HepG2 (cell line): Measurements from ENCODE around the gene CDK11A. TPM values are rescaled to one million over a fixed set of nuclear protein-coding genes. Genes with fewer than 3 reads are reported as not detected.
A peak's percentile ranks its signal among the peaks of the same experiment; 100 is the strongest.

Source experiments
- ATAC-seq: fragments of 200-7000 bp; cut with Tn5 transposase; 3 replicates; pipeline ENCODE4 v1.9.1; 2020; ENCODE audit warnings: mild to moderate bottlenecking, moderate library complexity
- BruUV-seq: library from RNA; stranded (reverse); fragments of 400-500 nt; replicated peaks from 2 replicates; lab custom pipeline; 2021; lab: Mats Ljungman, UMichigan
- CTCF ChIA-PET: fragments of 300-600 bp; formaldehyde crosslinking; extraction: SDS; loops from one replicate; lab custom pipeline; 2021; ENCODE audit warnings: low total read pairs, inconsistent platforms, low intra/inter-chr PET ratio; lab: Yijun Ruan, JAX
- POLR2A ChIA-PET: fragments of 350-600 bp; sonication (Branson Sonifier 250); formaldehyde crosslinking; loops from one replicate; lab custom pipeline; 2020; ENCODE audit warnings: antibody characterized with exemption, inconsistent platforms; lab: Yijun Ruan, JAX
- DNase-seq: peaks from one replicate; pipeline ENCODE4 v3.0.0-alpha.2; 2015; ENCODE audit warnings: low spot score
- FAIRE-seq: peaks from 3 replicates; lab custom pipeline; 2011; peaks lifted over from hg19 to GRCh38; lab: Jason Lieb, UNC
- H2AFZ ChIP-seq: one replicate; pipeline ENCODE4 v1.6.1; 2011; ENCODE audit warnings: low read length, inconsistent platforms
- H3K27ac ChIP-seq: fragments of 300-600 bp; 3 replicates; pipeline ENCODE4 v1.8.0; 2011; ENCODE audit warnings: mixed run types, mild to moderate bottlenecking, mixed read lengths, low read length, inconsistent platforms; ENCODE audit not compliant: insufficient read depth; ENCODE audit errors: extremely low read length
- H3K27me3 ChIP-seq, 2 experiments: fragments of 200-600 bp in 1 of 2; 2 replicates in 1 of 2; 3 replicates in 1 of 2; pipeline versions ENCODE4 v1.6.0 to v1.8.0; 2011; ENCODE audit warnings: low read length in 2 of 2, mild to moderate bottlenecking in 2 of 2, moderate library complexity in 2 of 2, inconsistent platforms in 1 of 2; ENCODE audit not compliant: insufficient read depth in 2 of 2, control insufficient read depth in 1 of 2
- H3K36me3 ChIP-seq, 2 experiments: fragments of 200-600 bp in 1 of 2; replicated peaks in 1 of 2; 2 replicates in 1 of 2; 3 replicates in 1 of 2; pipeline versions ENCODE4 v1.5.1 to v1.8.0; 2011; ENCODE audit warnings: low read length in 2 of 2, inconsistent platforms in 1 of 2; ENCODE audit not compliant: insufficient read depth in 2 of 2, control insufficient read depth in 1 of 2
- H3K4me1 ChIP-seq: 2 replicates; pipeline ENCODE4 v1.5.1; 2012; ENCODE audit warnings: low read length, inconsistent platforms; ENCODE audit not compliant: insufficient read depth
- H3K4me2 ChIP-seq: 2 replicates; pipeline ENCODE4 v1.6.0; 2011; ENCODE audit warnings: low read depth, low read length, inconsistent platforms
- H3K4me3 ChIP-seq, 3 experiments: fragments of 200-600 bp in 1 of 3; sonication (generic), shearing (Covaris generic) in 1 of 3; replicated peaks in 1 of 3; 2 replicates each; pipeline ENCODE4 v1.5.1; 2011 to 2016; ENCODE audit warnings: low read length in 3 of 3, inconsistent platforms in 2 of 3, low read depth in 2 of 3, mild to moderate bottlenecking in 2 of 3, control low read depth in 1 of 3, mixed read lengths in 1 of 3; ENCODE audit not compliant: insufficient read depth in 1 of 3
- H3K79me2 ChIP-seq: one replicate; pipeline ENCODE4 v1.6.1; 2011; ENCODE audit warnings: low read length, inconsistent platforms; ENCODE audit not compliant: insufficient read depth
- H3K9ac ChIP-seq: 2 replicates; pipeline ENCODE4 v1.6.0; 2011; ENCODE audit warnings: mild to moderate bottlenecking, low read depth, low read length, inconsistent platforms; ENCODE audit not compliant: insufficient read depth
- H3K9me3 ChIP-seq: 2 replicates; pipeline ENCODE4 v1.5.1; 2012; ENCODE audit warnings: mild to moderate bottlenecking, low read length
- H4K20me1 ChIP-seq: 2 replicates; pipeline ENCODE4 v1.6.0; 2011; ENCODE audit warnings: inconsistent platforms, mild to moderate bottlenecking, low read length, moderate library complexity; ENCODE audit not compliant: insufficient read depth
- CEBPB ChIP-seq: IDR thresholded peaks from 2 replicates; pipeline ENCODE4 v1.6.1; 2011; ENCODE audit warnings: low read depth, low read length, improper control_type of control experiment, borderline replicate concordance
- HNRNPL ChIP-seq: fragments of 200-400 bp; formaldehyde crosslinking; IDR thresholded peaks from 2 replicates; pipeline ENCODE4 v1.6.1; 2017; ENCODE audit warnings: mild to moderate bottlenecking, low read depth, low read length
- NKX3-1 ChIP-seq: sonication (generic); formaldehyde crosslinking; IDR thresholded peaks from 2 replicates; pipeline ENCODE4 v1.5.0; 2020; ENCODE audit warnings: missing genetic modification reagents
- PAX8 ChIP-seq: sonication (generic); formaldehyde crosslinking; IDR thresholded peaks from 2 replicates; pipeline ENCODE4 v1.8.0; 2022; ENCODE audit warnings: mild to moderate bottlenecking, missing genetic modification reagents, borderline replicate concordance
- PRDM10 ChIP-seq: sonication (generic); formaldehyde crosslinking; IDR thresholded peaks from 2 replicates; pipeline ENCODE4 v1.4.0; 2020; ENCODE audit warnings: low read depth, missing genetic modification reagents
- SOX13 ChIP-seq, 3 experiments: fragments of 450-650 bp in 1 of 3; sonication (generic) in 1 of 3; formaldehyde crosslinking in 1 of 3; IDR thresholded peaks in 2 of 3; conservative IDR thresholded peaks in 1 of 3; 2 replicates each; pipeline versions ENCODE4 v1.5.0 to v1.6.1; 2016 to 2020; ENCODE audit warnings: antibody characterized with exemption in 1 of 3, mild to moderate bottlenecking in 1 of 3, missing compliant biosample characterization in 1 of 3, missing genetic modification reagents in 1 of 3, moderate library complexity in 1 of 3
- ZBTB33 ChIP-seq: sonication (generic); formaldehyde crosslinking; IDR thresholded peaks from 2 replicates; pipeline ENCODE4 v1.4.0; 2020; ENCODE audit warnings: missing genetic modification reagents
- ZNF790 ChIP-seq: sonication (generic); formaldehyde crosslinking; IDR thresholded peaks from 2 replicates; pipeline ENCODE4 v1.8.0; 2022; ENCODE audit warnings: missing genetic modification reagents, mild to moderate bottlenecking, borderline replicate concordance
- ZSCAN9 ChIP-seq: IDR thresholded peaks from 2 replicates; pipeline ENCODE4 v1.6.1; 2016; ENCODE audit warnings: borderline replicate concordance
- WGBS: methylation state at CpG from one replicate; pipeline ENCODE4 v1.1.6; 2017; ENCODE audit warnings: low lambda C conversion rate; 5-methylcytosine and 5-hydroxymethylcytosine counted together
- in situ Hi-C: cut with HindIII; loops from 2 replicates; pipeline ENCODE4 v1.10.0; 2017; ENCODE audit warnings: low pct_unique_long_range_greater_than_20kb; ENCODE audit not compliant: extremely low pct_ligation_motif_present
- intact Hi-C: fragments of 100-400 bp; cut with micrococcal nuclease; formaldehyde crosslinking; loops from one replicate; pipeline ENCODE4 v1.10.0; 2022; ENCODE audit not compliant: unreplicated experiment
- polyA plus RNA-seq, 8 experiments: library from polyadenylated mRNA; depleted of rRNA in 3 of 8; stranded (reverse) in 7 of 8; unstranded in 1 of 8; fragments of >200 nt; fragmentation: Illumina TruSeq in 4 of 8; extraction: Trizol in 4 of 8; gene quantifications; 2 replicates each; pipeline versions ENCODE4 v1.2.1 to v1.2.3, GENCODE V29; 2011 to 2016; ENCODE audit warnings: low read depth in 4 of 8, missing spikeins in 1 of 8, mixed read lengths in 1 of 8; ENCODE audit not compliant: insufficient read depth in 1 of 8
- total RNA-seq, 5 experiments: library from RNA; depleted of rRNA; stranded (reverse); fragments of >200 nt; fragmentation: Illumina TruSeq; extraction: Trizol; gene quantifications; 2 replicates each; pipeline ENCODE4 v1.2.3, GENCODE V29; 2016; ENCODE audit warnings: low read depth in 1 of 5

The CDK11A gene
- total and polyA plus RNA-seq, 2 of the 13 experiments (the other 11 are each of a cell fraction or from before 2014, with no cell fraction given): 11.2 to 17.9 TPM

GRCh38 chr1:1764876-1765470, 40.8 kb upstream of the CDK11A start:
- H3K9me3 ChIP-seq: 0 out of 2 replicates have a peak, but pooled peaks cover 1% of the 10 kb centered on the region
- peaks cover 25% of the 10 kb centered on the region for H3K4me1 ChIP-seq
- TF ChIP-seq SOX13 (IDR thresholded peaks at IDR 0.05) (no peak), SOX13 (CRISPR knock-in tag; conservative IDR thresholded peaks at IDR 0.05 in 1 of 2, IDR thresholded peaks at IDR 0.05 in 1 of 2) (no peak), ZNF790 (CRISPR knock-in tag) (no peak), PAX8 (CRISPR knock-in tag) (no peak)
- POLR2A ChIA-PET: no interaction called here
- CTCF ChIA-PET: no interaction called here
- WGBS: 94% methylated on average over 22 of the region's 23 CpGs
- no peak for DNase-seq
- no peak for FAIRE-seq
- H3K9ac ChIP-seq: no peak overlapping the region
- H3K27me3 ChIP-seq: no peaks in the 10 kb centered on the region
- no peak overlapping the region for H3K4me3 ChIP-seq
- intact Hi-C loops (no loop called here), in situ Hi-C loops (no loop called here)
- ATAC-seq: no peak
- no peaks in the 10 kb centered on the region for H4K20me1 ChIP-seq
- BruUV-seq: no TSS peak
- peaks cover 28 to 47% of the 10 kb centered on the region in 2 experiments for H3K36me3 ChIP-seq
- H3K27ac ChIP-seq: no peak overlapping the region
- no peak overlapping the region for H2AFZ ChIP-seq
- peaks cover 38% of the 10 kb centered on the region for H3K79me2 ChIP-seq
- H3K4me2 ChIP-seq: no peak overlapping the region

DNA sequence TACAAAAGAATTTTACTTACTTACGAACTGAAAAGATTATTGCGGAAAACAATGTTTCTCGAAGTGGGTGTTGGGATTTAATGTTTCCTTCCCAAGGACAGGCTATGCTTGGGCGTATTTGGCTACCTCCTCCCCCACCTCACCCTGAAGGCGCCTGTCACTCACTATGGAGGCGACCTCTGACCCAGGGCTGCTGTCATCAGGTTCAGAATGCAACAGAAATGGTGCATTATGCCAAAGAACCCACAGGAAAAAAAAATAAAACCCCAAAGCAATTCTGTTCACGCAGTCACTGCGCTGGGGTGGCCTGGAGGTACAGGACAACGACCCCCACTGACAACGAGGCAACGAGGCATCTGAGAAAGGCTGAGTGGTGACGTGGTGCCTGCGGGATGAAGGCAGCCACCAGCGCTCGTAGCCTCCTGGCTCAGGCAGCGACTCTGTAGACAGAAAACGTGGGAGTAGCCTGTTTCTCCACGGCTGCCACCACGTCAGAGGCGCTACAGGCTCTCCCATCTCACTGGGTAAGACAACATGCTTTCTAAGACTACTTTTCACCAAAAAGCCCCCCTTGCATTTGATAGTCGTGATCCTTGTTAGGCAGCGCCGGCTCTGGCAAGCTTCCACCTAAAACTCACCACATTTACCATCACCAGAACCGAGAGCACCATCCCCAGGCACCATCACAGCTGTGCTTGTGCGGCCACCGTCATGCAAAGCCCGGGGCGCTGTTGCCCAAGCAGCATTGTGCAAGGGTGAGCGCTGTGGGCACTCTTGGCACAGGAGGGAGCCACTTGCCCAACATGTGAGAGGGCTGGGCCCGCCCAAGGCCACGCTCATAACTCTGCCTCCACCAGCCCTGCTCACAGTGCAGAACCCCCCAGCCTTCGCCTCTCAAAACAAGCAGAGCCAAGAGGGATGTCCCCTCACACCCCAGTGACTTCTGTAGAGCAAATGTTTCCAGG, 39.8 kb upstream of the CDK11A start:
- H3K79me2 ChIP-seq: peaks cover 32% of the 10 kb centered on the region
- DNase-seq (no peak), ATAC-seq (peak; percentile 20; the same call in 2 of the 3 replicates), FAIRE-seq (no peak)
- H4K20me1 ChIP-seq: no peaks in the 10 kb centered on the region
- H3K4me1 ChIP-seq: peaks cover 21% of the 10 kb centered on the region
- WGBS: 94% methylated on average over 31 of the region's 32 CpGs
- H3K27ac ChIP-seq: no peak overlapping the region
- intact Hi-C loops: no loop called here
- ChIA-PET POLR2A (no interaction called here), CTCF (no interaction called here)
- no peak overlapping the region for H2AFZ ChIP-seq
- H3K4me2 ChIP-seq: no peak overlapping the region
- peaks cover 30 to 57% of the 10 kb centered on the region in 2 experiments for H3K36me3 ChIP-seq
- H3K9ac ChIP-seq: no peak overlapping the region
- no peaks in the 10 kb centered on the region for H3K27me3 ChIP-seq
- in situ Hi-C loops: no loop called here
- H3K9me3 ChIP-seq: no peaks in the 10 kb centered on the region
- no TSS peak for BruUV-seq
- no peak overlapping the region for H3K4me3 ChIP-seq
- TF ChIP-seq PRDM10 (CRISPR knock-in tag) (no peak), ZSCAN9 (CRISPR knock-in tag) (no peak), CEBPB (peak; percentile 14; the same call in 1 of the 2 replicates), NKX3-1 (CRISPR knock-in tag) (no peak), ZBTB33 (CRISPR knock-in tag) (peak; percentile 94), HNRNPL (0 out of 2 replicates have a peak, but pooled peaks have one; percentile 57)
